Inflammatory macrophage treated with lipopolysaccharide for 4 hours (primary cell): ENCODE measurements around the gene LRIG2.
"Not testable (repeated sequence)": the region's sequence is repeated elsewhere in the genome, so short reads cannot be mapped to it uniquely, and the experiment has no call there.

Experiments
- DNase-seq: peaks from one replicate; pipeline ENCODE4 v3.0.0-alpha.2; 2020

Gene LRIG2

GRCh38 chr1:113133038-113133437 lies 60.0 kb downstream of the LRIG2 start:
- DNase-seq, result peak; percentile 96

DNA sequence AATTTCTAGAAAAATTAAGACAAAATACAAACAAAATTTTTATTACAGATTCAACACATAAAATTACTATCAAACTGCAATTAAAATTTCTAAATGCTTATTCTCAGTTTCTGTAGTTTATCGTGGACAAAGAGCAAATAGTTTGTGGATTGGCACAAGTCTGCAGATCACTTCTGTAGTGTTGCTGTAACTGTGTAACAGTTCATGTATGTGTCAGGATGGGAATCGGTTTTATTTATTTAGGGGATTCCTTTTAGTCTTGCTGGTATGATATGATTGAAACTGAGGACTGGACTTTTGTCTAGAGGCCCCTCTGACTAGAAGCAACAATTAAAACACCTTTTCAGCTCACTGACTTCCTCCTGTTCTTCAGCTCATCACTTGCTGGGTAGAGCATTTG lies 60.8 kb downstream of the LRIG2 start:
- DNase-seq, result no peak

DNA sequence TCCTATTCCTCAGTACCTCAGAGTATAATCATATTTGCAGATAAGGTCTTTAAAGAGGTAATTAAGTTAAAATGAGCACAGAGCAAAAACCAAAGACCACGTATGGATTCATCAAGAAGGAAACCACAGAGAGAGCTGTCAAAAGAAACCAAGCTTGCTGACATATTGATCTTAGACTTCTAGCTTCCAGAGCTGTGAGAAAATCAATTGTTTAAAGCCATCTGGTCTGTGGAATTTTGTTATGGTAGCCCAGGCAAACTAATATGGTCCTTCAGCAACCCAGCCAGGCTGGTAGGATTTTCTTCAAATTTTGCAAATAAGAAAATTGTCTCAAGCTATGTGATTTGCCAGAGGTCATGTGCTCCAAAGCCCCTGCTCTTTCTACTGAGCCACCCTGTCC lies 62.5 kb downstream of the LRIG2 start:
- no peak for DNase-seq

DNA sequence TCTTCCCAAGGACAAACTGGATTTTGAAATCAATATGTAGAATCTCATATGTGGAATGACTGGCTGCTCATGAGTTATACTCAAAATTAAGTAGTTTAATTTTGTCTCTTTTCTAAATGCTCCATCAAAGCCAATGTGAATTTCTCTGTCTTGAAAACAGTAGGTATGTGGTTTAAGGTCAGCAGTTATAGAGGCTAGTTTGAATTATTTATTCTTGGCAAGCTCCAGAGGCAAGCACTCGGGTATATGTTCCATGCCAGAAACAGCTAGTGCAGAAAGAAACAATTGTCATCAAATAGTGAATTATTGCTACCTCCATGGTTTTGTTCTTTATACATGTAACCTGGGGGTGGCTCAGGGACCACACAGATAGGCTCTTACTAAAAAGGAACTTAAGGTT lies 63.5 kb downstream of the LRIG2 start:
- DNase-seq, result no peak

DNA sequence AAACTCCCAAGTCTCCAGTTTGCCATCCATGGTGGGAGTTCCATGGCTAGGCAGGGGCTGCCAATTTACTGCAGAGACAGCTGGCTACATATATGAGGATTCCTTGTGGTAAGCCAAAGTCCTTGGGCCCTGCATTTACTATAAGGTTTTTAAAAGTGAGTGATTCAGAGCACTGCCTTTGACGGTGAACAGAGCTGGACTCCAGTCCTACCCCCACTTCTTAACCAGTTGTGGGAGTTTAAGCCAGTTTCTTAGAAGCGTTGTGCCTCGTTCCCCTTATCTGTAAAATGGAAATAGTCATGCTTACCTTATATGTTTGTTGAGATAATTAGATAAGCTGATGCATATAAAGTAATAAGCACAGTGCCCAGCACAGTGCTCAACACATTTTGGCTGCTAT lies 64.6 kb downstream of the LRIG2 start:
- no peak for DNase-seq

DNA sequence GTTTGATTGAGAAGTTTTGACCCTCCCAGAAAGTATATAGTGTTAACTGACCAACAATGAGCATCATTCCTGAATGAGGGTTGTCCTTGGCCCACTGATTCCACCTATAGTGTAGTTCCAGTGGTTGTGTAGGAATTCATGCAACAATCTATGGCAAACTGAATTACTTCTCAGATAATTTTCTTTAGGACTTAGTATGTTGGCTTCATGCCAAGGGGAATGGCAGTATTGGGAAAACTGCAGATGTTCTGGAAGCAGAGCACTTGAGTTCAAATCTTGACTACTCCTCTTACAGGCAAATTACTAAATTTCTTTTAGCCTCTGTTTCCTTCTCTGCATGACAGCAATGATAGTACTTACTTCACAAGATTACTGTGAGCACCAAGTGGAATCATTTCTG lies 65.8 kb downstream of the LRIG2 start:
- DNase-seq, result no peak

- no peak for DNase-seq
These were observed 67.2 kb downstream of the LRIG2 start for GRCh38 chr1:113140176-113140575.

- DNase-seq, result peak; percentile 65
These were observed 67.8 kb downstream of the LRIG2 start for GRCh38 chr1:113140588-113141446.

DNA sequence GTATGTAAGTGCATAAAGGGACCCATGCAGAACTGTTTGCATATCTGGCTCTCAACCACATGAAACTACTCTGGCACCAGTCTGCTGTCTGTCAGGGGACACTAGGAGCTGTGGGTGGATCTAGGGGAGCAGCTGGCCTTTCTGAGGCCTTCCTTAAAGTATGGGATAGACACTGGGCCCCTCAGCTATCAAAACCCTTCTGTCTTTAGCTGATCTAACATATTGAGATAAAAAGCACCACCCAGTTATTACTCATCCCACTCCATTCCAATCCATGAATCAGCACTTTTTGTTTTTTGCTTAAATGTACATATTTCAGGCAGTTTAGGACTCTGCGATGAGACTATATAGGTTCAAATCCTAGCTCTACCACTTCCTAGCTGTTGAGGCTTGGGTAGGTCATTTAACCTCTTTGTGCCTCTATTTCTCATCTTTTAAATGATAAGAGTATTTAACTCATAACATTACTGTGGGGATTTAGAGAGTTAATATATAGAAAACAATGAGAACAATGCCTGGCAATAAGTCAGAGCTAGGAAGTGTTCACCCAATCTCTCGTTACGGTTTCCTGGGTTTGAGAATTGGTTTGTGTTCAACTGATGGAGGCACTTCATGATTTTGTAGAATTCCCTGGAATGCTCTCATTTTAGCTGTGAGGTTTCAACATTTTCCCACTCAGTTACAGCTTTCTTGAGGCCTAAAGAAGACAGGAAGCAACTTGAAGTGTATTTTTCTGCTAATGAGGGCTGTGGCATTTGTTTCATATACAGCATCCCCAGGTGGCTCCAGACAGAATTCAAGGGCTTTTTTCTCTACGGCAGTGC lies 68.9 kb downstream of the LRIG2 start:
- DNase-seq, result peak; percentile 40

DNA sequence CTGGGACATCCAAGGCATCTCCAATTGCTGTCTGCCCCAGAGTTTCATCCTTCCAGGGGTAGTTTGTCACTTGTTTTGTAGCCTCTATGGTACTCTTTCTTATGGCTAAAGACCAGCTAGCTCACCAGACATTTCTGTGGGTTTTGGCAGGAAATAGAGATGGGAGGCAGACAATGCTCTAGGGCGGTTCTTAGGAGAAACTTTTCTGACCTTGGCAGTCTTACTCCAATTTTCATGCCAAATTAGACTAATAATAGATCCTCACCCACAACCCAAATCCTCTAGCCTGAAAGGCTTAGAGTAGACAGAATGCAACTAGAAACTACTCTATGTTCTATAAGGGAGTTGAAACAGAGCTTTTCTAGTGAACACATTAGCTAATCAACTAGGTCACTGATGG lies 69.8 kb downstream of the LRIG2 start:
- DNase-seq, result no peak

- DNase-seq, result no peak
These were observed 73.5 kb downstream of the LRIG2 start for GRCh38 chr1:113146242-113147072.

GRCh38 chr1:113147073-113147625 lies 74.2 kb downstream of the LRIG2 start:
- DNase-seq, result no peak

DNA sequence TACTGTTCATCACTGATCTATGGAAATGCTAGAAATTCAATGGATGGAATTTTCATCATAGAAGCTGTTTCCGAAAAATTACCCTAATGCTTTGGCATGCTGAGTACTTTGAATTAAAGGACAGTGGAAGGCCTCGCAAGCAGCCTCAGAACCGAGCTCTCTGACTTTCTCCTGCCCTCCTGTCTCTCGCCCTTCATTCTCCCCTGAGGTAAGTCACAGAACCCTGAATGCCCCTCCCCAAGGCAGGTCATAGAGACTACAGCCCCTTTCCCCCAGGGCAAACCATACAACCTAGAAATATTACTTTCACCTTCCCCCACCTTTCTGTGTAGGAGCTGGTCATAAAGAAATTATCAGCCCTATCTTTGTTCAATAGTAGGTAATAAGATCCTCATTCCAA lies 74.8 kb downstream of the LRIG2 start:
- DNase-seq, result no peak

DNA sequence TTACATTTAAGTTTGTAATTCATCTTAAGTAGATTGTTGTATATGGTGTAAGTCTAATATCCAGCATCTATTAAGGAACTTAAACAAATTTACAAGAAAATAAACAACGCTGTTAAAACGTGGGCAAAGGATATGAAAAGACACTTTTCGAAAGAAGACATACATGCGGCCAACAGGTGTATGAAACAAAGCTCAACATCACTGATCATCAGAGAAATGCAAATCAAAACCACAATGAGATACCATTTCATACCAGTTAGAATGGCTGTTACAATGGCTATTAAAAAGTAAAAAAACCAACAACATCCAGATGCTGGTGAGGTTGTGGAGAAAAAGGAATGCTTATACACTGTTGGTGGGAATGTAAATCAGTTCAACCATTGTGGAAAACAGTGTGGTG lies 77.5 kb downstream of the LRIG2 start:
- not testable (repeated sequence) for DNase-seq

DNA sequence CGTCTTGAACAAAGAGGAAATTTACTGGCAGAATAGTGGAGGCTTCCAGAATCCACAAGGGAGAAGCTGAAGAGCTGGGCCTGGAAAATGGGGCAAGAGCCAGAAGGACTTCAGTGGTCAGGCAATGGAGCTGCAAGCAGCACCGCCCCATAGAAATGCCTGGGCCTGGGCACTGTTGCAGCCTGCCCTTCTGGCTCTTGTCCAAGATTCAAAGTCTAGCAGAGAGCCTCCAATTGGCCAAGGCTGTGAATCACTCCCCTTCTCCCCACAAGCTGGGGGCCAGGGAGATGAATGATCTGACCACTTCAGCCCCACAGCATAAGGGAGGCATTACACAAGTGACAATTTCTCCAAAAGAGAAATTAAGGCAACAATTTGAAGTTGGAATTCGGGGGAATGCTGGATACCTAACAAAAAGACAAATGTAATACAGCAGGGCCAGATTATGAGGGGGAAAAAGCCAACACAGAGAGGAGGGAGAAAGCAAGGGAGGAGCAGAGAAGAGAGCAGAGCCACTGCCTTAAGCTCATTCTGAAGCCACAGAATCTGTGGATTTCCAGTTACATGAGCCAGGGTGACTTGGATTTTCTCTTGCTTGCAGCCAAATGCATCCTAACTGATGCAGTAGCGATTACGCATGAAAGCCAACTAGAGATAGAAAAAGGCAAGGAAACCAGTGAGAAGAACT lies 80.3 kb downstream of the LRIG2 start:
- no peak for DNase-seq

- no peak for DNase-seq
These were observed 83.4 kb downstream of the LRIG2 start for GRCh38 chr1:113156368-113156767.

- DNase-seq, result not testable (repeated sequence)
These were observed 85.7 kb downstream of the LRIG2 start for GRCh38 chr1:113158743-113159142.

DNA sequence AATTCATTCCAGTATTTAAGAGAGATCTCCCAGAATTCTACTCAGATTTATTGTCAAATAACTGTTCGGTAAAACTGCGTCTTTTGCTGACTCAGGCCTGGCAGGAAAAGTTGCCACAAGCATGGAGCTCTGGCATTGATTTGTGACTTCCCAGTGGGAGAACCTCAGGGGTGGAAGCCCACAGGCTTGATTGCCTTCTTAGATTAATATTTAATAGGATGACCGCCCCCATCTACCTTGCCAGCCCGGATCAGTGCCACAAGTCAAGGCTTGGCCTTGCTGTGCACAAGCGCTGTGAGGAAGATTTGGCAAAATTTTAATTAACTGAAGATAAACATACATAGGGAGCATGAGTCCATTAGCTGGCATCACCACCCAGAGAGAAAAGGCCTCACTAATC lies 93.5 kb downstream of the LRIG2 start:
- DNase-seq, result no peak

- no peak for DNase-seq
These were observed 95.9 kb downstream of the LRIG2 start for GRCh38 chr1:113168946-113169345.

GRCh38 chr1:113169591-113169990 lies 96.6 kb downstream of the LRIG2 start:
- no peak for DNase-seq

DNA sequence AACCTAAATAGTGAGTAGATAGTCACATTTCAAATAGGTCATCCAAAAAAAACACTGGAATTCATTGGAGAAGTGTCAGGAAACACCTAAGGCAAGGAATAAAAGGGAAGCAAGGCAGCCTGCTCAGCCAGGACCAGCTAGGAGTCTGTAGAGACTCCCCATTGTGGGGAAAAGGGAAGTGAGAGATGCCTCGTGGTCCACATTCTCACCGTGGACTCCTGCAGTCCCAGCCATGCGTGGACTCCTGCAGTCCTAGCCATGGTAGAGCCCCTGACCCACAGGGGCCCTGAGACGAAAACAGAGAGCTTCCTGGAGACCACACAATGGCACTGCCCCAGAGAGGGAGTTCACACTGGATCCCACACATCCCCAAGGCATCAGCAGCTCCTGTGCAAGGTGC lies 97.5 kb downstream of the LRIG2 start:
- DNase-seq, result no peak

GRCh38 chr1:113178106-113178505 lies 105.1 kb downstream of the LRIG2 start:
- DNase-seq, result no peak
